ENCODE measurements around the gene CCDC40. TPM values are rescaled to one million over a fixed set of nuclear protein-coding genes. Genes with fewer than 3 reads are reported as not detected.

CCDC40 gene
- total RNA-seq, 1 experiment from 2014 or later, result 3.9 TPM

DNA sequence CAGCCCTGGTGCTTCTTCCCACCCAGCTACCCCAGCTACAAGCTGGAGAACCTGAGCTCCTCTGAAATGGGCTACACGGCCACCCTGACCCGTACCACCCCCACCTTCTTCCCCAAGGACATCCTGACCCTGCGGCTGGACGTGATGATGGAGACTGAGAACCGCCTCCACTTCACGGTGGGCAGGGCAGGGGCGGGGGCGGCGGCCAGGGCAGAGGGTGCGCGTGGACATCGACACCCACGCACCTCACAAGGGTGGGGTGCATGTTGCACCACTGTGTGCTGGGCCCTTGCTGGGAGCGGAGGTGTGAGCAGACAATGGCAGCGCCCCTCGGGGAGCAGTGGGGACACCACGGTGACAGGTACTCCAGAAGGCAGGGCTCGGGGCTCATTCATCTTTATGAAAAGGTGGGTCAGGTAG lies 68.5 kb downstream of the CCDC40 start:
- peaks cover 6% of the 10 kb centered on the region for H3K4me1 Mint-ChIP-seq (ENCODE audit: low read depth, unreplicated experiment)
- TF ChIP-seq CTCF (IDR thresholded peaks at IDR 0.05; ENCODE audit: insufficient read depth in 1 of 2, low read depth in 1 of 2, low read length in 1 of 2, severe bottlenecking in 1 of 2, unreplicated experiment in 1 of 2), result no peak
- H3K27me3 Mint-ChIP-seq (ENCODE audit: insufficient read depth, unreplicated experiment), result no peaks in the 10 kb centered on the region
- no peaks in the 10 kb centered on the region for H3K9me3 Mint-ChIP-seq (ENCODE audit: unreplicated experiment)
- ChIA-PET CTCF (no interaction called here), POLR2A (no interaction called here)
- BruUV-seq (replicated peaks), result no TSS peak
- H3K9me3 ChIP-seq, result no peaks in the 10 kb centered on the region
- H3K4me3 ChIP-seq (ENCODE audit: low read depth, low read length), result no peak overlapping the region
- no peak for DNase-seq
- no peaks in the 10 kb centered on the region for H3K36me3 ChIP-seq (ENCODE audit: control insufficient read depth, insufficient read depth, low read length)
- no peak overlapping the region for H3K27ac Mint-ChIP-seq (ENCODE audit: unreplicated experiment)
- intact Hi-C loops (cut with micrococcal nuclease; ENCODE audit: unreplicated experiment), result loop anchor here (10.0 kb wide), 1 partner anchor 180 kb away; no protein-coding TSS in a partner anchor
- H3K4me3 Mint-ChIP-seq (ENCODE audit: unreplicated experiment), result no peak overlapping the region
- peaks cover 8% of the 10 kb centered on the region for H3K36me3 Mint-ChIP-seq (ENCODE audit: insufficient read depth, unreplicated experiment)
- peaks cover 9% of the 10 kb centered on the region for H3K4me1 ChIP-seq
- no peaks in the 10 kb centered on the region; the same call in 1 of the 2 replicates for H3K27me3 ChIP-seq (replicated peaks; ENCODE audit: control insufficient read depth, insufficient read depth, low read length)

DNA sequence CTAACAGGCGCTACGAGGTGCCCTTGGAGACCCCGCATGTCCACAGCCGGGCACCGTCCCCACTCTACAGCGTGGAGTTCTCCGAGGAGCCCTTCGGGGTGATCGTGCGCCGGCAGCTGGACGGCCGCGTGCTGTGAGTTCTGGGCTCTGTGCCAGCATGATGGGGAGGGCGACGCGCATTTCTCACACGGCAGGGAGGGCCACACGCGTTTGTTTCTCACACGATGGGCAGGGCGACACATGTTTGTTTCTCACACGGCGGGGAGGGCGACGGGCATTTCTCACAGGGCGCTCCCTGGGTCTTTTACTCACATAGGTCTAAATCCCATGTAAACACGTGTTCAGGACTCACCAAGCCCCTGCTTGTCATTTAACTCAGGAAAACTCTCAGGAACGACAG lies 69.3 kb downstream of the CCDC40 start:
- Mint-ChIP-seq H3K4me3 (ENCODE audit: unreplicated experiment) (no peak overlapping the region), H3K36me3 (ENCODE audit: insufficient read depth, unreplicated experiment) (peaks cover 8% of the 10 kb centered on the region), H3K4me1 (ENCODE audit: low read depth, unreplicated experiment) (peaks cover 6% of the 10 kb centered on the region), H3K9me3 (ENCODE audit: unreplicated experiment) (no peaks in the 10 kb centered on the region), H3K27me3 (ENCODE audit: insufficient read depth, unreplicated experiment) (no peaks in the 10 kb centered on the region), H3K27ac (ENCODE audit: unreplicated experiment) (no peak overlapping the region)
- intact Hi-C loops (cut with micrococcal nuclease; ENCODE audit: unreplicated experiment), result loop anchor here (10.0 kb wide), 1 partner anchor 181 kb away; no protein-coding TSS in a partner anchor
- no peak for DNase-seq
- ChIA-PET CTCF (no interaction called here), POLR2A (no interaction called here)
- H3K4me1 ChIP-seq, result peaks cover 8% of the 10 kb centered on the region
- BruUV-seq (replicated peaks), result no TSS peak
- no peaks in the 10 kb centered on the region for H3K36me3 ChIP-seq (ENCODE audit: control insufficient read depth, insufficient read depth, low read length)
- no peak overlapping the region for H3K4me3 ChIP-seq (ENCODE audit: low read depth, low read length)
- TF ChIP-seq CTCF (IDR thresholded peaks at IDR 0.05; ENCODE audit: insufficient read depth in 1 of 2, low read depth in 1 of 2, low read length in 1 of 2, severe bottlenecking in 1 of 2, unreplicated experiment in 1 of 2), result no peak
- no peaks in the 10 kb centered on the region for H3K9me3 ChIP-seq
- no peaks in the 10 kb centered on the region for H3K27me3 ChIP-seq (replicated peaks; ENCODE audit: control insufficient read depth, insufficient read depth, low read length)

DNA sequence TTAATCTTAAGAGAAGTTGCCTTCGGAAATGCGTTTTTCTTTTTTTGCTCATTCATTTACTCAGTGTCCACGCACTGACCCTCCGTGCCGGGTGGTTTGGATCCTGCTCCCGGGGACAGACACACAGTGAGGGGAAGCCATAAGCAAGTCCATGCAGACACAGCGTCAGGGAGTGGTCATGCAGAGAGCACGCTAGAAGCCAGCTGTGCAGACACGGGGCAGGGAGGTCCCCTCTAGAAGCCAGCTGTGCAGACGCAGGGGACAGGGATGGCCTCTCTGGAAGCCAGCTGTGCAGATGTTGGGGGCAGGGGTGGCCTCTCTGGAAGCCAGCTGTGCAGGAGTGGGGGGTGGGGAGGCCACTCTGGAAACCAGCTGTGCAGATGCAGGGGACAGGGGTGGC lies 69.7 kb downstream of the CCDC40 start:
- no peak for DNase-seq
- Mint-ChIP-seq H3K4me3 (ENCODE audit: unreplicated experiment) (no peak overlapping the region), H3K4me1 (ENCODE audit: low read depth, unreplicated experiment) (peaks cover 6% of the 10 kb centered on the region), H3K36me3 (ENCODE audit: insufficient read depth, unreplicated experiment) (peaks cover 8% of the 10 kb centered on the region), H3K9me3 (ENCODE audit: unreplicated experiment) (no peaks in the 10 kb centered on the region), H3K27me3 (ENCODE audit: insufficient read depth, unreplicated experiment) (no peaks in the 10 kb centered on the region), H3K27ac (ENCODE audit: unreplicated experiment) (no peak overlapping the region)
- no peaks in the 10 kb centered on the region for H3K36me3 ChIP-seq (ENCODE audit: control insufficient read depth, insufficient read depth, low read length)
- no peaks in the 10 kb centered on the region for H3K9me3 ChIP-seq
- ChIA-PET CTCF (no interaction called here), POLR2A (interaction anchor here (0.6 kb wide), 1 partner anchor 1111 kb away, joined by 5 read pairs; no protein-coding TSS in a partner anchor)
- intact Hi-C loops (cut with micrococcal nuclease; ENCODE audit: unreplicated experiment), result loop anchor here (10.0 kb wide), 1 partner anchor 181 kb away; no protein-coding TSS in a partner anchor
- TF ChIP-seq CTCF (IDR thresholded peaks at IDR 0.05; ENCODE audit: insufficient read depth in 1 of 2, low read depth in 1 of 2, low read length in 1 of 2, severe bottlenecking in 1 of 2, unreplicated experiment in 1 of 2), result no peak
- no TSS peak for BruUV-seq (replicated peaks)
- H3K4me1 ChIP-seq, result peaks cover 6% of the 10 kb centered on the region
- H3K27me3 ChIP-seq (replicated peaks; ENCODE audit: control insufficient read depth, insufficient read depth, low read length), result no peaks in the 10 kb centered on the region
- no peak overlapping the region for H3K4me3 ChIP-seq (ENCODE audit: low read depth, low read length)
